ENCODE data around the gene BCKDK. TPM values are rescaled to one million over a fixed set of nuclear protein-coding genes. Genes with fewer than 3 reads are reported as not detected.

Gene BCKDK
- total and polyA plus RNA-seq, 2 of the 13 experiments (the other 11 are each of a cell fraction or from before 2014, with no cell fraction given) = 24.9 to 42.6 TPM

GRCh38 chr16:31148281-31148728 lies 40.1 kb downstream of the BCKDK start:
- BruUV-seq (replicated peaks) = no TSS peak
- peaks cover 41% of the 10 kb centered on the region for H3K4me1 ChIP-seq (ENCODE audit: insufficient read depth, low read length)
- H3K36me3 ChIP-seq (replicated peaks in 1 of 2; ENCODE audit: control insufficient read depth in 1 of 2, insufficient read depth in 2 of 2, low read length in 2 of 2) = no peaks in the 10 kb centered on the region
- H3K9ac ChIP-seq (ENCODE audit: insufficient read depth, low read depth, low read length) = no peak overlapping the region
- 73% methylated on average over 19 of the region's 40 CpGs for WGBS (ENCODE audit: low lambda C conversion rate)
- no peak overlapping the region for H3K4me2 ChIP-seq (ENCODE audit: low read depth, low read length)
- ChIA-PET POLR2A (no interaction called here), CTCF (ENCODE audit: low intra/inter-chr PET ratio, low total read pairs) (no interaction called here)
- intact Hi-C loops (cut with micrococcal nuclease; ENCODE audit: unreplicated experiment) (loop anchor here (10.0 kb wide), 1 partner anchor 194 kb away; the partner anchor contains the start of gene SETD1A), in situ Hi-C loops (cut with HindIII; ENCODE audit: extremely low pct_ligation_motif_present, low pct_unique_long_range_greater_than_20kb) (no loop called here)
- peaks cover 0 to 33% of the 10 kb centered on the region in 2 experiments; a peak in 4 of 5 replicates for H3K27me3 ChIP-seq (ENCODE audit: control insufficient read depth in 1 of 2, insufficient read depth in 2 of 2, low read length in 2 of 2)
- FAIRE-seq (no peak), DNase-seq (ENCODE audit: low spot score) (no peak), ATAC-seq (no peak)
- H3K9me3 ChIP-seq (ENCODE audit: low read length) = no peaks in the 10 kb centered on the region
- H3K27ac ChIP-seq (ENCODE audit: extremely low read length, insufficient read depth, low read length) = no peak overlapping the region
- H3K4me3 ChIP-seq (replicated peaks in 1 of 3; ENCODE audit: insufficient read depth in 1 of 3, low read depth in 2 of 3, low read length in 3 of 3) = no peak overlapping the region
- H2AFZ ChIP-seq (ENCODE audit: low read length) = no peak overlapping the region
- no peaks in the 10 kb centered on the region for H3K79me2 ChIP-seq (ENCODE audit: insufficient read depth, low read length)
- no peaks in the 10 kb centered on the region for H4K20me1 ChIP-seq (ENCODE audit: insufficient read depth, low read length)
- TF ChIP-seq STAT6 (CRISPR knock-in tag; IDR thresholded peaks at IDR 0.05; ENCODE audit: borderline replicate concordance) = no peak
- TF ChIP-seq ZC3H4 (CRISPR knock-in tag; IDR thresholded peaks at IDR 0.05; ENCODE audit: borderline replicate concordance) = no peak
- TF ChIP-seq USF2 (IDR thresholded peaks at IDR 0.05; ENCODE audit: low read depth, low read length) = no peak
- TF ChIP-seq USF2 (CRISPR knock-in tag; IDR thresholded peaks at IDR 0.05; ENCODE audit: borderline replicate concordance) = no peak
- no peak for TF ChIP-seq ZNF577 (CRISPR knock-in tag; IDR thresholded peaks at IDR 0.05; ENCODE audit: borderline replicate concordance, low read depth)
- TF ChIP-seq ZBTB33 (CRISPR knock-in tag; IDR thresholded peaks at IDR 0.05) = peak; percentile 79; the same call in 1 of the 2 replicates
- no peak for TF ChIP-seq ZMYM2 (CRISPR knock-in tag; IDR thresholded peaks at IDR 0.05)
- TF ChIP-seq MATR3 (CRISPR knock-in tag; IDR thresholded peaks at IDR 0.05) = no peak
- no peak for TF ChIP-seq POLR2A (IDR thresholded peaks at IDR 0.05; ENCODE audit: insufficient read depth in 1 of 2, low read depth in 2 of 2, low read length in 2 of 2)
- no peak for TF ChIP-seq ESRRA (CRISPR knock-in tag; IDR thresholded peaks at IDR 0.05; ENCODE audit: low read depth)
- TF ChIP-seq IRX3 (CRISPR knock-in tag; IDR thresholded peaks at IDR 0.05; ENCODE audit: borderline replicate concordance, low read depth) = no peak
- no peak for TF ChIP-seq SIN3B (IDR thresholded peaks at IDR 0.05; ENCODE audit: low read length)
- no peak for TF ChIP-seq ZBTB4 (CRISPR knock-in tag; IDR thresholded peaks at IDR 0.05; ENCODE audit: borderline replicate concordance)
- no peak for TF ChIP-seq ZFP62 (CRISPR knock-in tag; IDR thresholded peaks at IDR 0.05)
- TF ChIP-seq HNRNPK (IDR thresholded peaks at IDR 0.05; ENCODE audit: low read depth, low read length, poor library complexity, severe bottlenecking) = peak; percentile 41
